Measurements from ENCODE around the gene NIN. TPM values are rescaled to one million over a fixed set of nuclear protein-coding genes. Genes with fewer than 3 reads are reported as not detected.

The NIN gene
- total RNA-seq, 1 donor from 2014 or later: 36.1 TPM

GRCh38 chr14:50792634-50793068 is 38.3 kb downstream of the NIN start:
- DNase-seq (ENCODE audit: low read depth, low spot score): no peak

DNA sequence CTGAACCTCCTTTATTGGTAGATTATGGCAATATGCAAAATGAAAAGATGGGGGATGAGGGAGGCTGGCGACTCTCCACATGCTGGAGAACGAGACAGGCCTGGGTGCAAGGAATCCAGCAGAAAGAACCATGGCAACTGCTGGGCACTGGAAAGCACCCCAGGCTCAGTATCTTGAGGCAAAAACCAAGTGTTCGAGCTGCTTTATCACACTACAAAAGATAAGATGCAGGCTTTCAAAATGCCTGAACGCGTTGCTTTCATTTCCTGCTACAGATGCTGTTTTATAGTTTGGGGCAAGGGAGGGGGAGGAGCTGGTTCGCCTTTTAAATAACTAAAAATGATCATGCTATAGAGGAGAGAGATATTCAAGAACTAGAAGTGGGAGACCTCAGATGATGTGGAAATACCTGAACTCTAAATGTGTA is 38.9 kb downstream of the NIN start:
- DNase-seq (ENCODE audit: low read depth, low spot score): no peak

DNA sequence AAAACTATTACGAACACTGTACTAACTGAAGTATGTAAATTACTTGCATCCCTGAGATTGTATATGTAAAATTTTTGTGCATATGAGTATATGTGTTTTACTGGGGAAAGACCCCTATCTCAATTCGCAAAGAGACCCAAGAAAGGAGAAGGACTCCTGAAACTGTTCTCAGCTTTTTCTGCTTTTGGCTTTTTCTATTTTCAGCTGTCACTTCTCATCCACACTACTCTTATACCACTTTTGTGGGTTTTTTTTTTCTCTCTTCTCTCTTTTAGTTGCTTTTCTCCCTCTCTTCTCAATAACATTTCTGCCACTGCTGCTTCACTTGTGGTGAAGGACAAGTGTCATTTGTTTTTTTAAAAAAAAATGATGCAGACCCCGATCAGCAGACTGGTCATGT is 39.8 kb downstream of the NIN start:
- no peak for DNase-seq (ENCODE audit: low read depth, low spot score)

DNA sequence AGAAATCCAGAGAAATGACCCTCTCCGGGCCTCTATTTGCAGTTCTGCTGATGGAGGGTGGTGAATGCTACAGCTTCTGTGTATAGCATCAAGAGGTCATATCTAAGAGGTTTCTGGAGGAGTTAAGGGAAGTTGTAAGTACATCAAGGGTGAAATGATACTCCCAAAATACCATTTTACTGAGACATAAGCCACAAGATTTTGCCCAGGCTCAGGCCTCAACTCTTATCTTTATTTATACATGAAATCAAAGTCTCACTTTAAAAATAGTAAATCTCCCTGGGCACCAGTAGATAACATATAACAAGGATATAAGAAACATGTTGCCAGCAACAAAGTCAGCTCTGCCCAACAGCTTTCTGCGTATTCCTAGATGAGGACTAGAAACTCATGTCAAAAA is 40.4 kb downstream of the NIN start:
- no peak for DNase-seq (ENCODE audit: low read depth, low spot score)

DNA sequence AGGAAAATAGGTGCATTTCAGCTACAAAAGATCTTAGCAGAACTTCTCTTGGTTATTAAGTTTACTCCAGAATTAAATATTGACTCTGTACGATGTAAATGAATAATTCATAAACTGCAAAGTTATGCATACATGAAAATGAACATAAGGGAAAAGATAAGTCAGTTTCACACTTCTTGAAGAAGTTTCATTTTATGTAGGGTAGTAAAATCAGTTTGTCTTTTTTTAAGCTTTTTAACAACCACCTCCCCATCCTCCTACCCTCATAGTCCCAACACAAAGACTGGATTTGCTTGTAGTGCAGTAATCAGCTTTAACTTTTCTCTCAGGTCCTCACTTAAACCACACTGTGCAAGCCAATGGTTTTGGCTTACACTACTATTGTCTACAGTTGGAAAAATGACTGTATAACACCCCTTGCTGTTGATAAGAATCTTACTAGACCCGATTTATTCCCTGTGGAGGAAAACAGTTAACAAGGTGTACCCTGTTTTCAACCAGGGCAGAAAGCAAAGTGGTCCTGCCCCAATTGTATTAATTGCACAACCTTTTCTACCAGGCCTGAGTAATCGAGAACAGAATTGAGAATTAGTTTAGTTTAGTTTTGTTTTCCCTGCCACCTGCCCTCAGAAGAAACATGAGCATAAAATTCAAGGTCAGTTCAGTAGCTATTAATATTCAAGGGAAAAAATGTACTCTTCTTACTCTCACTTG is 44.1 kb downstream of the NIN start:
- DNase-seq (ENCODE audit: low read depth, low spot score): no peak

- no peak for DNase-seq (ENCODE audit: low read depth, low spot score)
Observed at GRCh38 chr14:50785457-50786063, 45.4 kb downstream of the NIN start.

DNA sequence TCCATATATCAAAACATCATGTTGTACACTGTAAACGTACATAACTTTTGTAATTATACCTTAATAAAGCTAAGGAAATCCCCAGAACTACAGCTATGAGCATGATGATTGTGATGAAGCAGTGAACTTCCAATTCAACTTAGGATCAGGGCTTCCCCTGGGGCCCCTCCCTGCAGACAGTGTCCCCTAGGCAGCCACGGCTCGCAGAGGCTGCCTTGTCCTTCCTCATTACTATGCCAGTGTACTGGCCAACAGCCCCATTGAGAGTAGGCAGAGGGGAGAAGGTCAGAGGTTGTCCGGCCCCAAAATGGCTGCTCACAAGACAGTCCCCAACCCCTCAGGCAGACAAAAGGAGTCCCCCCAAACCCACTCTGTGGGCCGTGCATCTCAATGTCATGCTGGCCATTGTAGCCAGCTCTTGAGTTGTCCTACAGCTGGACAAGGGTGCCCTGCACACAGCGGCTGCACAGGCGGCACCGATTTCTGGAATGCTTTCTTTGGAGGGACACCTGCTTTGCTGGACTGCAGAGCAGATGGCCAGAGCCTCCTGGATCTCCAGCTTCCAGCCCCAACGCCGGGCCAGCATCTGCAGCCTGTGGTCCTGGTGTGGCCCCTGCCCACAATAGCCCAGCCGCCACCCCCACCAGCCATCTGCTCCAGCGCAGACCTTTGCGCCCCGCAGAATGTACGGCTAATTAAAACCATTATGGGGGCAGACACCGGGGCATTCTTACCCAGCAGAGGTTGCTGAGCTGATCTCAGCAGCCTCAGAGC is 46.1 kb downstream of the NIN start:
- DNase-seq (ENCODE audit: low read depth, low spot score): no peak

DNA sequence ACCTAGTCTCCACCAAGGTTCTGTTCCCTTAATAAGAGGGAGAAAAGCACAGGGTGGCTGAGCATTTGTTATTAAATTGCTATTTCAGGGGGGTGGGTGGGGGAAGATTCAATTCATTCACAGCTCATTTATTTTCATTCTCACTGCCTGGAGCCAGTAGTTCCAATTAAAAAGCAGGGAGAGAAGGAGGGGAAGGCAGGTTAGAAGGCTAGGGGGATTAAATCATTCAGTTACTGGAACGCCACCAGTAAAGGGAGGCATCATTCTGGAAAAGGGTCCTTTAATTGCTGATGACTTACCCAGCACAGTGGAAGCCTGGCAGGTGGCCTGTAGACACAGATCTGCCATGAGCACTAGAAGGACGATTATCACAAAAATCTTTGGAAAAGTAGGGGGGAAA is 47.4 kb downstream of the NIN start:
- no peak for DNase-seq (ENCODE audit: low read depth, low spot score)

- DNase-seq (ENCODE audit: low read depth, low spot score): no peak
Observed at GRCh38 chr14:50780393-50780792, 50.6 kb downstream of the NIN start.

DNA sequence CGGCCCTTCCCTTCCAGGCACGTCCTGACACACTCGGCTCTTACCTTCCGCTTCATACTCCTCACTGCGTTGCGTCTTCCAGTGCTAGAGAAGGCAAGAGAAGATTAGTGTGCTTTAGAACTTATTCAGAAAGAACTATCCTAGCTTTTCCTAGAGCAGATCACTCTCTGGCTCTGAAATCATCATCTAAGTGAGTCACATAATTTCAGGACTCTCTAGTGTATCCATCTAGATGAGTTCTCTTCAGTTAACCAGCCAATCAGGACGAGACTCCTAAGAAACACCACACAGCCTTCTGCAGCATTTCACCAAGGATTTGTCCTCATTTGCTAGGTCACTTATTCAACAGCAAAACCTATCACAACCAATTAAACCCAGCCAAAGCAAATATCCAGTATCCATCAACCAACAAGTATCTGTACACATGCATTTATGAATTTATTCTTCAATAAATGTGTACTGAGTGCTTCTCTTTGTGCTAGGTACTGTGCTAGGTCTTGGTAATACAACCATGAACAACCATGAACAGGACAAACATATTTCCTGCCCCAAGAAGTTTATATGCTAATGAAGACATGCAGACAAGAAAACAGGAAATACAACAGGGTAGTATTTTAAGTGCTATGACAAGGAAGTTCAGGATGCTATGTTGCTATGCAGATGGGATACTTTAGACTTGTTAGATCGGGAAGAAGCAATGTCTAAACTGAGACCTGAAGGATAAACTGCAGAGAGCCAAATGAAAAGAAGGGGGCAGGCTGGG is 52.1 kb downstream of the NIN start:
- no peak for DNase-seq (ENCODE audit: low read depth, low spot score)

- DNase-seq (ENCODE audit: low read depth, low spot score): no peak
Observed at GRCh38 chr14:50776522-50776921, 54.4 kb downstream of the NIN start.

DNA sequence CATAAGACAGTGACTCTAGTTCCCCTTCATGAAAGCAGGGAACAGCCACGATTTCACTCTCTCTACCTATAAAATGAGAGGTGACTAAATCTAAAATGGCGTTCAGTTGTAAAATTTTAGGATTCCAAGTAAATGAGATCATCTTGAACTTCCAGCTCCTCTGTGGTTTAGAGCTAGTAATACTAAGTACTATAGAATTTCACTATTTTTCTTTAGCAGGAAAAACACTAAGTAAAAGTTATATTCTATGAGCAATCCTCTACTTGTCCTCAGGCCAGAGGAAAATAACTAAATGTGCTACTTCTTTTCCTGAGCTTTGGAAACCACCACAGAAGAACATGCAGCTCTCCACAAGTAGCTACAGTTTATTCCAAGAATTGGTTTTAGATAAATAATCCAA is 55.6 kb downstream of the NIN start:
- DNase-seq (ENCODE audit: low read depth, low spot score): no peak

- no peak for DNase-seq (ENCODE audit: low read depth, low spot score)
Observed at GRCh38 chr14:50774542-50775267, 56.3 kb downstream of the NIN start.

- no peak for DNase-seq (ENCODE audit: low read depth, low spot score)
Observed at GRCh38 chr14:50773632-50774541, 57.1 kb downstream of the NIN start.

DNA sequence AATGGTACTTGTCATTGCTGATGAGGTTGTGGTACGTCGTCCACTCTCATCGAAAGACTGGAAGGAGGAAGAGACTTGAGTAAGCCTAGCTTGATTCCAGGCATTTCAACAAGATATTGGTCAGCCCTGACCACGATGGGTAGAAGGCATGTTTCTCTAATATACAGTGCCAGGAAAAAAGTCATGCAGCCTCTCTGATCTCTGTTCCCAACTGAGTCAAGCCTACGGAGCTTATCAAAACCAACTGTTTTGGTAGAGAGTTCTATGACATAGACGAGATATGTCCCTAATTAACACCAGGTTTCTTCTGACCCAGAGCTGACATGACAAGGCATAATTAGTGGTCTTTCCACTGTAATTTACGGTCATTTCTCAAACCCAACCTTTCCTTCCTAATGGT is 58.5 kb downstream of the NIN start:
- DNase-seq (ENCODE audit: low read depth, low spot score): no peak

DNA sequence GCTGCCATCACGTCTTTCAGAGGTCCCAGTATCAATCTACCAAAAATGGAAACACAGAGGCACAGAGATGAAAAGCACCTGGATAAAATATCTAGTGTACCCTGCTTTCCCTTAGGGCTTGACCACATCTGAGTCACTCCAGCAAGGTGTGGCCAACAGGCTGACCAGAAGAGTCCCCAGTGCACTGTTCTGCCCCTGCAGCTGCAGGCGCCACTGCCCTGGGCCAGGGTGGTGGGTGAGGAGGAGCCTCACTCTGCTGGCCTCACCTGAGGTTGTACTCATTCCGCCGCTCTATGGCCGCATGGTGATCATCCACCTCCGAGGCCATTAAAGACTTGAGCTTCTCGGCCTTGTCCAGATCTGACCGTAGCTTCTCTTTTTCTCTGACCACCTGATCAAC is 60.4 kb downstream of the NIN start:
- DNase-seq (ENCODE audit: low read depth, low spot score): no peak

DNA sequence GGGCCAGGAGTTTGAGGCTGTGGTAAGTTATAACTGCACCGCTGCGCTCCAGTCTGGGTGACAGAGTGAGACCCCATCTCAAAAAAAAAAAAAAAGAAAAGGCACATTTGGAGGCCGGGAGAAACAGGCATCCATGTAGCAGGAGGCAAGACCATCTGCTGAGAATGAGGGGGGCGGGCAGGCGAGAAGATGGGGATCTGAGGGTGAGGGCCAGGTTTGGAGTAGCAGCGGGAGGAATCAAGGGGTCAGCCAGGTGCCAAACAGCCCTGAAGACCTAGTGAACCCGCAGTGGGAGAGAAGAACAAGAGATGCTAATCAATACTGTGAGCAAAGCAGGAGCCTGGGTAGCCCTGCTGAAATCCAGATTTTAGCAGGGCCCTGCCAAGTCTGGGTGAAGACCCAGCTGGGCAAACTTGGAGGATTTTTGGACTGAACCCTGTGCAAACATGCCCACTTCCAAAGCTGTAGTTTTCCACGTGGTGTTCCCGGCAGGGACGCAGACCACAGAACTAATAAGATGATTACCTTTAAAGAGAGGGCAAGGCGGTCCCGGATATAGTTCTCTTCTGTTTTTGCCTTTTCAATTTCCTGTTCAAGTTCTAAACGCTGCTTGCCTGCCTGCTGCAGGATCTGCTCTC is 61.0 kb downstream of the NIN start:
- no peak for DNase-seq (ENCODE audit: low read depth, low spot score)

DNA sequence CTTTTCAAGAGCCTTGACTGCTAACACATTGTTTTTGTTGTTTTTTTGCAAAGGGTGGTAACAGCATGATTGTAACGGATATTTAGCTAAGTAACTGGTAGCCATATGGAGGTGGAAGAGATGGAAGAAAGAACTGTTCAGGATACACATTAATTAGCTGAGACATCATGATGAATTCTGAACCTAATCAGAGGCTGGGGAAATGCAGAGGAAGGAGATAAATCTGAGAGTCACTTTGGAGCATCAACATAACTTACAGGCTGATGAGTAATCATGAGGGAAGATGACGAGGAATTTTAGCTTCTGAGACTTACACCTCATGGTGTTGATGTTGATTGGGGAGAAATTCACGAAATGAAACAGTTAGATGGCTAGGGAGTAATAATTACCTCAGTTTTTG is 62.3 kb downstream of the NIN start:
- DNase-seq (ENCODE audit: low read depth, low spot score): no peak

DNA sequence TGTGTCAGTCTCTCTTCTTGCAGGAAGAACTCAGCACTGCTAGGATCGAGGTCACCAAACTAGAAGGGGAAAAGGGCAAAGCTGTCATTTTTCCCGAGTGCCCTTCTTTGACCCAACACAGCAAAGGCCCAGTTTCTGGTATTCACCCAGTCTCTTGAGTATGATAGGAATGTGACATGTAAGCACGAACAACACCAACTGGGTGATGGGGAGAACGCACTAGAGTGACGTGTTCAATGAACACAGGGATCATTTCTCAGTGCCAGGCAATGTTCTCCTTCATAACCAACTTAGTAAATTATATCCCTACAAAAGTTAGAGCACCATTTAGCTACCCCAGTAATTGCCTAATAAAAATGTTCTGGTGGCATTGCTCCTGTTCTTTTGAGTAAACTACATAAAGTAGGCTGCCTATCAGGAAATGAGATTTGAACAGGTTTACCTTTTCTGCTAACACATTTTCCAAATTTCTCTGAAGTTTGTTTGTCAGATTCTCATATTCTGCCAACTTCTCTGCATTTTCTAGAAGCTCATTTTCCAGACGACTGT is 64.5 kb downstream of the NIN start:
- no peak for DNase-seq (ENCODE audit: low read depth, low spot score)

All from pulmonary artery endothelial cell (primary cell).